Upper lobe of right lung (tissue), 1 donor: Measurements from ENCODE around the gene TBX1. TPM values are rescaled to one million over a fixed set of nuclear protein-coding genes. Genes with fewer than 3 reads are reported as not detected.

Source experiments
- ATAC-seq: fragments of 200-7000 bp; cut with Tn5 transposase; one replicate; pipeline ENCODE4 v1.9.1; 2020; ENCODE audit warnings: mild to moderate bottlenecking, moderate library complexity
- DNase-seq: peaks from one replicate; pipeline ENCODE4 v3.0.0-alpha.2; 2020
- H3K27ac ChIP-seq: fragments of 200-600 bp; one replicate; pipeline ENCODE4 v1.8.0; 2022
- H3K27me3 ChIP-seq: fragments of 200-600 bp; one replicate; pipeline ENCODE4 v1.8.0; 2022; ENCODE audit warnings: mild to moderate bottlenecking
- H3K36me3 ChIP-seq: fragments of 200-600 bp; one replicate; pipeline ENCODE4 v1.8.0; 2022
- H3K4me1 ChIP-seq: fragments of 200-600 bp; one replicate; pipeline ENCODE4 v1.8.0; 2022
- H3K4me3 ChIP-seq: fragments of 200-600 bp; one replicate; pipeline ENCODE4 v1.8.0; 2022; ENCODE audit warnings: mild to moderate bottlenecking
- H3K9me3 ChIP-seq: fragments of 200-600 bp; one replicate; pipeline ENCODE4 v1.8.0; 2022
- intact Hi-C: fragments of 100-400 bp; cut with DNase I; formaldehyde crosslinking; loops from one replicate; pipeline ENCODE4 v1.11.0; 2022
- long read RNA-seq: library from polyadenylated mRNA; unstranded; transcript quantifications from one replicate; pipeline ENCODE4 v2.0.0, GENCODE V29; 2021
- total RNA-seq: library from RNA; stranded (reverse); fragmentation: NEBNext Ultra II Directional; extraction: Animal tissue kit (Norgen Biotek cat#: 25700); gene quantifications from one replicate; pipeline ENCODE4 v1.2.1, GENCODE V29; 2021
- TF ChIP-seq, protein P1 (sequence below): fragments of 200-600 bp; IDR thresholded peaks from one replicate; pipeline ENCODE4 v1.8.0; 2022; ENCODE audit warnings: antibody characterized with exemption
- donor health status: DM: no; HTN: yes; CAD: no; lungs with severe emphysema.

Gene TBX1
- total RNA-seq = 15.4 TPM
- long read RNA-seq, partial matches to known transcripts = 5 of 17 reads
- long read RNA-seq, other reads (novel, unspliced or antisense) = 9 of 17 reads

DNA sequence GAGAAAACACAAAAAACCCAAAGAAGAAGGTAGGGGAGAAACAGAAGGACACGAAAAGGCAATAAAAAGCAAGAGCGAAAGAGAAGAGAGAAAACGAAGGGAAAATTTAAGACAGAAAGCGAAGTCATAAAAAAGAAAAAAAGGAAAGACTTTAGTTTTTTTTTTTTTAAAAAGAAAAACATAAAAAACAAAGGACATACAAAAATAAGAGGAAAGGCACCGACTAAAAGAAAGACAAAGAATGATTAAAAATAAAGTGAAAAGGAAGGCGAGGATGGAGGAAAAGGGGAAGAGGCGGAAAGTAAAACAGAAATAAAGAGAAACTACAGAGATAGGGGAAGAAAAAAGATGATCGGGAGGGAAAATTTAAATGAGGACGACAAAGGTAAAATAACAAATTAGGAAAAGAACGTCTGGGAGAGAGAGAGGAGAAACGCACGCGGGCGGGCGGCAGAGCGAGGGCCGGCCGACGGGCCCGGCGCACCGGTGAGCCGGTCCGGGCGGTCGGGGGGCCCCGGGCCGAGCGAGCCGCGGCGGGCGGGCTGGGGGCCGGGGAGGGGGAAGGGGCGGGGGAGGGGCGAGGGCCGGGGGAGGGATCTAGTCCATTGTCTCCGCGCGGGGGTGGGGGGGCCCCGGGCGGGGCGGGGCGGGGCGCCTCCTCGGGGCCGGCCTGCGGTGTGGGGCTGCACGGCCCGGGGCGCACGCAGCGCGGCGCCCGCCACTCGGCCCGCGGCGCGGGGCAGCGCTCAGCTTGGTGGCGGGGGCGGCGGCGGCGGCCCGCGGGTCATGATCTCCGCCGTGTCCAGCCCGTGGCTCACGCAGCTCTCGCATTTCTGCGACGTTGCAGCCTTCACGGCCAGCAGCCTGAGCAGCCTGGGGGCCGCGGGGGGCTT, at the start of gene TBX1:
Gene TBX1 (plus strand): TSS at position 721 of the 893 bp plus-strand sequence. CDS start 66 bp downstream, at position 787.
- TF ChIP-seq, protein P1, sequence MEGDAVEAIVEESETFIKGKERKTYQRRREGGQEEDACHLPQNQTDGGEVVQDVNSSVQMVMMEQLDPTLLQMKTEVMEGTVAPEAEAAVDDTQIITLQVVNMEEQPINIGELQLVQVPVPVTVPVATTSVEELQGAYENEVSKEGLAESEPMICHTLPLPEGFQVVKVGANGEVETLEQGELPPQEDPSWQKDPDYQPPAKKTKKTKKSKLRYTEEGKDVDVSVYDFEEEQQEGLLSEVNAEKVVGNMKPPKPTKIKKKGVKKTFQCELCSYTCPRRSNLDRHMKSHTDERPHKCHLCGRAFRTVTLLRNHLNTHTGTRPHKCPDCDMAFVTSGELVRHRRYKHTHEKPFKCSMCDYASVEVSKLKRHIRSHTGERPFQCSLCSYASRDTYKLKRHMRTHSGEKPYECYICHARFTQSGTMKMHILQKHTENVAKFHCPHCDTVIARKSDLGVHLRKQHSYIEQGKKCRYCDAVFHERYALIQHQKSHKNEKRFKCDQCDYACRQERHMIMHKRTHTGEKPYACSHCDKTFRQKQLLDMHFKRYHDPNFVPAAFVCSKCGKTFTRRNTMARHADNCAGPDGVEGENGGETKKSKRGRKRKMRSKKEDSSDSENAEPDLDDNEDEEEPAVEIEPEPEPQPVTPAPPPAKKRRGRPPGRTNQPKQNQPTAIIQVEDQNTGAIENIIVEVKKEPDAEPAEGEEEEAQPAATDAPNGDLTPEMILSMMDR = no peak
- Histone ChIP-seq H3K4me3 (peak within 1 kb of the TSS; percentile 21), H3K4me1 (peaks cover 22% of the 10 kb centered on the region), H3K27me3 (peaks cover 90% of the 10 kb centered on the region), H3K9me3 (no peaks in the 10 kb centered on the region), H3K27ac (no peak within 1 kb of the TSS), H3K36me3 (no peaks in the 10 kb centered on the region)
- intact Hi-C loops = no loop called here
- DNase-seq = no peak
- ATAC-seq = no peak

DNA sequence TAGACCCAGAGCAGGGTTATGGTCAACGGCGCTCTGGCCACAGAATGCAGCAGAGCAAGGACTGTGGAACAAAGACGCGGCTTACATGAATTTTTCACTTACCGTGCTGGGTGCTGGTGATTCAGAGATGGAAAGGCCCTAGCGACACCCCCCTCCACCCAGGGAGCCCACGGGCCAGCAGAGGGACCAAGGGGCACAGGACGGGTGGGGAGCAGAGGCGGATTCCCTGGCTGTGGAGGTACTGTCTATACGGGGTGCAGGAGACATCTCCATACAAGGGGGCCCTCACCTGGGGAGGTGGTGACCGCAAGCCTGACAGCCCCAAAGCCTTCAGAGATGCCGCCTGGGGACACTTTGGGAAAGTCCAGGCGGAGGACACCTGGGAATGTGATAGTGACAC, 47.3 kb upstream of the TBX1 start:
- ATAC-seq (no peak), DNase-seq (no peak)
- H3K27me3 ChIP-seq = peaks cover 23% of the 10 kb centered on the region
- TF ChIP-seq, protein P1 = no peak
- H3K36me3 ChIP-seq = no peaks in the 10 kb centered on the region
- H3K27ac ChIP-seq = no peak overlapping the region
- intact Hi-C loops = no loop called here
- no peaks in the 10 kb centered on the region for H3K9me3 ChIP-seq
- no peak overlapping the region for H3K4me3 ChIP-seq
- H3K4me1 ChIP-seq = peaks cover 5% of the 10 kb centered on the region

DNA sequence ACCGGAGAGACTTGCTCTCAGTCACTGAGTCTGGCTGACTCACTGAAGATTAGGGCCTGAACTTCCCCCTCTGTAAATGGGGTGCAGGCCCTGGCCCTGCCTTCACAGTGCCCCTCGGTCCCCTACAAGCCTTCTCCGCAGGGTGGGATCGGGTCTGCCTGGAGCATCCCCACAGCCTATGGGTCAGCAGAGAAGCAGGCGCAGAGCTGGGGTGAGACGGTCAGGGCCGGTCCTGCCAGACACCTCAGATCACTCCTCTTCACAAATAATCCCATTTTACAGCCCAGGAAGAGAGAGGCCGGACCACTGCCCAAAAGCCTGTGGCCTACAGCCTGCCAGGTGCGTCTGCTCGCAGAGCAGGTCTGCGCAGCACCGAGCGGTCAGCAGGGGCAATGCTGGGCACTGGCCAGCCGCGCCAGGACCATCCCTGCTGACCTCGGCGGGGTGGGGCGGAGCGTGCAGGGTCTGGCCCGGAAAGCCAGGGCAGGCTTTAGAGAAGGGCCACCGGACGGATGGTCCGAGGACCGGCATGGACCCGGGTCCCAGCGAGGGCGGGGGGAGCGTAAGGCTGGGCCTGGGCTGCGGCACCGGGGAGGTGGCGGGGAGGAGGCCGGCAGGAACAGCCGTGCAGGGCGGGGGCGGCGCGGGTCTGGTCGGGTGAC, 46.8 kb upstream of the TBX1 start:
- Histone ChIP-seq H3K9me3 (no peaks in the 10 kb centered on the region), H3K27me3 (peaks cover 28% of the 10 kb centered on the region), H3K4me3 (peak overlapping the region; percentile 38), H3K36me3 (no peaks in the 10 kb centered on the region), H3K27ac (no peak overlapping the region), H3K4me1 (peaks cover 9% of the 10 kb centered on the region)
- TF ChIP-seq, protein P1 = no peak
- intact Hi-C loops = no loop called here
- ATAC-seq (peak; percentile 8), DNase-seq (no peak)

DNA sequence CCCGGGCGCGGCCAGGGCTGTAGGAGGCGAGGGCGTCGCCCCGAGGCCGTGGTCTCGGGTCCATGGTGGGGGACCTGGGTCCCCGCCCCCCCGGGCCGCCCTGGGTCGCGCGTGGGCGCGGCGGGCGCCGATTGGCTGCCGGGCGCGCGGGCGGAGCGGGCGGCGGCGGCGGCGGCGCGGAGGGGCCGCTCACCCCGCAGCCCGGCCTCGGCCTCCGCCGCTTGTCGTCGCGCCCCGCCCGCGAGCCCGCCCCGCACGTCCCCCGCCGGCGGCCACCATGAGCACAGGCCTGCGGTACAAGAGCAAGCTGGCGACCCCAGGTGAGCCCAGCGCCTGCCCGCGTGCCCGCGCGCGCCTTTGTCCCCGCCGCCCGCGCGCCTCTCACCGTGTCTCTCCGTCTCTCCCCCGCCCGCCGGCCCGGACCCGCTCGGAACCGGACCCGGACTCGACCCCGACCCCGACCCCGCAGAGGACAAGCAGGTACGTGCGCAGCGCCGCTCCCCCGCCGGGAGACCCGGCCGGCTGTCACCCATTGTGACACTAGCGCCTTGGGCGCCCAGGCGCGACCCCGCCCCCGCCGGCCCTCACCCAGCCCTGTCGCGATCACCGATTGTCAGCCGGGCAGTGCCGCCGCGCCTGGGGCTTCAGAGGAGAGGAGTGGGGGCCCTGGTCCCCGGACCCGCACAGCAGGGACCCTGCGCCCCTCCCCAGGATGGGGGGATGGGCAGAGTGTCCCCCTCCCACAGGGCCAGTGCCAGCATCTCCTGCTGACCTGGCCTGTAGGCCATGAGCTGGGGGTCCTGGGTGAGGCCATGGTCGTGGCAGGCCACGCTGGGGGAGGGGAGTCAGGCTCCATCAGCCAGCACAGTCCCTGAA, 46.0 kb upstream of the TBX1 start, which contains the start of gene SEPTIN5:
Gene SEPTIN5 (plus strand): TSS at position 192 of the 876 bp plus-strand sequence. CDS start 86 bp downstream, at position 278.
- intact Hi-C loops = no loop called here
- Histone ChIP-seq H3K9me3 (no peaks in the 10 kb centered on the region), H3K36me3 (no peaks in the 10 kb centered on the region), H3K27ac (no peak within 1 kb of the TSS), H3K4me1 (peaks cover 10% of the 10 kb centered on the region), H3K27me3 (peaks cover 32% of the 10 kb centered on the region), H3K4me3 (peak within 1 kb of the TSS; percentile 54)
- ATAC-seq = no peak
- TF ChIP-seq, protein P1 = no peak
- no peak for DNase-seq

DNA sequence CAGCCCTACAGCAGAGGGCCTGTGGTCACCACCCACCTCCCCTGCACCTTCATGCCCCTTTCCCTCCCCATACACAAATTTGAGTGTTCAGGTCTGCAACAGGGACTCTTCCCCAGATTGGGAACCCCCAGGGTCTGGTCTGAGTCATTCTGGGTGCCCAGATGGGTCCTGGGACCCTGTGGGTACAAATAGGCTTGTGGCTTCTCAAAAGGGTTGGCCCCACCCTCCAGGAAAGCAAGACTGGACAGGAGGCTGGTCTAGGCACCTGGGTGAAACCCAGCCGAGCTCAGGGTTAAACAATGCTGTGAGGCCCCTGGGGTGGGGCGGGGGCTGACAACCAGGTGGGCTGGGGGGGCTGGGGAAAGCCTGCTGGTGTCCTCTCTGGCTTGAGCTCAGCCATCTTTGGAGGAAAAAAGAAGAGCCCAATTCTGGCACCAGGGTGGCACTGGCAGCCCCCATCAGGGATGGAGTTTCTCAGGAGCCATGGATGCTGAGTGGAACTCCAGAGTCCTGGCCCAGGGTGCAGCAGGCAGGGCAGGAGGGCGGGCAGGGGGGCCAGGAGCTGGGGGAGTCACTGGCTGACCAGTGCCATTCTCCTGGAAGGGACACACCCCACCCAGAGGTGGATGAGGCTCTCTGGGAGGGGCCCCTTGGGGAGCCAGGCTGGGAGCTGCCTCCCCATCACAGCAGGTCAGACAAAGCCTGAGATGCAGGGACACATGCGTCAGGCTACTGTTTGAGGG, 45.2 kb upstream of the TBX1 start:
- intact Hi-C loops = no loop called here
- ATAC-seq = no peak
- no peak for DNase-seq
- Histone ChIP-seq H3K27ac (no peak overlapping the region), H3K27me3 (peaks cover 32% of the 10 kb centered on the region), H3K36me3 (no peaks in the 10 kb centered on the region), H3K9me3 (no peaks in the 10 kb centered on the region), H3K4me3 (peak overlapping the region; percentile 54), H3K4me1 (peaks cover 10% of the 10 kb centered on the region)
- TF ChIP-seq, protein P1 = no peak
